NCI-H2107 treated with DMSO at 0.1 percent for 48 hours (cell line): ENCODE measurements around the gene ANKAR.
"Not testable (repeated sequence)": the region's sequence is repeated elsewhere in the genome, so short reads cannot be mapped to it uniquely, and the experiment has no call there.

Experiments
- DNase-seq: peaks from one replicate; lab custom pipeline; 2025; ENCODE audit not compliant: unreplicated experiment; lab: John Stamatoyannopoulos, UW

The ANKAR gene

GRCh38 chr2:189659734-189660133, 14.7 kb upstream of the ANKAR start:
- DNase-seq = no peak

GRCh38 chr2:189660803-189661147, 13.7 kb upstream of the ANKAR start:
- no peak for DNase-seq

GRCh38 chr2:189661148-189661956, 13.1 kb upstream of the ANKAR start, which contains the start of gene ASNSD1:
Gene ASNSD1 (plus strand): TSS chr2:189661459. CDS start chr2:189666133, 4,674 bp downstream.
- DNase-seq = peak; percentile 99

GRCh38 chr2:189661957-189662321, 12.5 kb upstream of the ANKAR start:
- DNase-seq = no peak

GRCh38 chr2:189662669-189663226, 11.7 kb upstream of the ANKAR start:
- no peak for DNase-seq

- not testable (repeated sequence) for DNase-seq
Measured at GRCh38 chr2:189663319-189663718, 11.2 kb upstream of the ANKAR start.

GRCh38 chr2:189669913-189670312, 4.6 kb upstream of the ANKAR start:
- no peak for DNase-seq

- no peak for DNase-seq
Measured at GRCh38 chr2:189673661-189674373, 653 bp upstream of the ANKAR start.

GRCh38 chr2:189676471-189676870, 2.0 kb downstream of the ANKAR start:
- DNase-seq = no peak

- DNase-seq = no peak
Measured at GRCh38 chr2:189679226-189679625, 4.8 kb downstream of the ANKAR start.

- no peak for DNase-seq
Measured at GRCh38 chr2:189681203-189681602, 6.7 kb downstream of the ANKAR start.

- DNase-seq = no peak
Measured at GRCh38 chr2:189681903-189682302, 7.4 kb downstream of the ANKAR start.

GRCh38 chr2:189683348-189683747, 8.9 kb downstream of the ANKAR start:
- no peak for DNase-seq

- DNase-seq = no peak
Measured at GRCh38 chr2:189684811-189685210, 10.3 kb downstream of the ANKAR start.

- DNase-seq = no peak
Measured at GRCh38 chr2:189685540-189686229, 11.2 kb downstream of the ANKAR start.

GRCh38 chr2:189687796-189688195, 13.3 kb downstream of the ANKAR start:
- not testable (repeated sequence) for DNase-seq

- DNase-seq = no peak
Measured at GRCh38 chr2:189696223-189696622, 21.8 kb downstream of the ANKAR start.

- DNase-seq = peak; percentile 7
Measured at GRCh38 chr2:189698020-189698887, 23.8 kb downstream of the ANKAR start.

- no peak for DNase-seq
Measured at GRCh38 chr2:189700681-189701080, 26.2 kb downstream of the ANKAR start.

- DNase-seq = no peak
Measured at GRCh38 chr2:189702071-189702470, 27.6 kb downstream of the ANKAR start.
